ENCODE results near the gene ZNF766.
"Not testable (repeated sequence)": the region's sequence is repeated elsewhere in the genome, so short reads cannot be mapped to it uniquely, and the experiment has no call there.

The ZNF766 gene

GRCh38 chr19:52231154-52231910, 38.1 kb upstream of the ZNF766 start:
- H3K4me1 ChIP-seq (ENCODE audit: control insufficient read depth, insufficient read depth, low read length, poor library complexity, severe bottlenecking): peaks cover 11% of the 10 kb centered on the region
- H3K36me3 ChIP-seq (ENCODE audit: control insufficient read depth, insufficient read depth, low read length): peaks cover 43% of the 10 kb centered on the region
- peak overlapping the region; percentile 73 for H3K27ac ChIP-seq (ENCODE audit: low read depth, low read length, severe bottlenecking)
- WGBS, 2 experiments (ENCODE audit: insufficient coverage in 2 of 2): 72 to 75% methylated on average over 2 to 3 of the region's 3 CpGs
- H3K9me3 ChIP-seq (ENCODE audit: control insufficient read depth, low read length): no peaks in the 10 kb centered on the region
- no peak overlapping the region for H3K4me3 ChIP-seq (ENCODE audit: extremely low read depth, insufficient read depth, low read length, poor library complexity, severe bottlenecking)

GRCh38 chr19:52234406-52234805, 35.0 kb upstream of the ZNF766 start:
- Histone ChIP-seq H3K36me3 (ENCODE audit: control insufficient read depth, insufficient read depth, low read length) (peaks cover 13% of the 10 kb centered on the region), H3K27ac (ENCODE audit: low read depth, low read length, severe bottlenecking) (no peak overlapping the region), H3K9me3 (ENCODE audit: control insufficient read depth, low read length) (no peaks in the 10 kb centered on the region), H3K4me1 (ENCODE audit: control insufficient read depth, insufficient read depth, low read length, poor library complexity, severe bottlenecking) (peaks cover 11% of the 10 kb centered on the region), H3K4me3 (ENCODE audit: extremely low read depth, insufficient read depth, low read length, poor library complexity, severe bottlenecking) (no peak overlapping the region)
- WGBS, 2 experiments (ENCODE audit: insufficient coverage in 2 of 2): 100% methylated on average over 1 of the region's 2 CpGs; no CpG with 5 or more reads in 1 of the 2 experiments

- Histone ChIP-seq H3K4me1 (ENCODE audit: control insufficient read depth, insufficient read depth, low read length, poor library complexity, severe bottlenecking) (no peaks in the 10 kb centered on the region), H3K4me3 (ENCODE audit: extremely low read depth, insufficient read depth, low read length, poor library complexity, severe bottlenecking) (no peak overlapping the region), H3K9me3 (ENCODE audit: control insufficient read depth, low read length) (no peaks in the 10 kb centered on the region), H3K27ac (ENCODE audit: low read depth, low read length, severe bottlenecking) (no peak overlapping the region), H3K36me3 (ENCODE audit: control insufficient read depth, insufficient read depth, low read length) (no peaks in the 10 kb centered on the region)
- WGBS, 2 experiments (ENCODE audit: insufficient coverage in 2 of 2): no CpG with 5 or more reads among the region's 2 CpGs
Measured at GRCh38 chr19:52237197-52237596, 32.2 kb upstream of the ZNF766 start.

GRCh38 chr19:52237771-52238400, 31.5 kb upstream of the ZNF766 start:
- Histone ChIP-seq H3K4me3 (ENCODE audit: extremely low read depth, insufficient read depth, low read length, poor library complexity, severe bottlenecking) (no peak overlapping the region), H3K36me3 (ENCODE audit: control insufficient read depth, insufficient read depth, low read length) (no peaks in the 10 kb centered on the region), H3K9me3 (ENCODE audit: control insufficient read depth, low read length) (no peaks in the 10 kb centered on the region), H3K27ac (ENCODE audit: low read depth, low read length, severe bottlenecking) (no peak overlapping the region), H3K4me1 (ENCODE audit: control insufficient read depth, insufficient read depth, low read length, poor library complexity, severe bottlenecking) (no peaks in the 10 kb centered on the region)
- 13 to 17% methylated on average over 4 to 8 of the region's 8 CpGs for WGBS, 2 experiments (ENCODE audit: insufficient coverage in 2 of 2)

GRCh38 chr19:52244021-52244420, 25.4 kb upstream of the ZNF766 start:
- no peaks in the 10 kb centered on the region for H3K9me3 ChIP-seq (ENCODE audit: control insufficient read depth, low read length)
- no peaks in the 10 kb centered on the region for H3K4me1 ChIP-seq (ENCODE audit: control insufficient read depth, insufficient read depth, low read length, poor library complexity, severe bottlenecking)
- no peak overlapping the region for H3K4me3 ChIP-seq (ENCODE audit: extremely low read depth, insufficient read depth, low read length, poor library complexity, severe bottlenecking)
- no peak overlapping the region for H3K27ac ChIP-seq (ENCODE audit: low read depth, low read length, severe bottlenecking)
- WGBS, 2 experiments (ENCODE audit: insufficient coverage in 2 of 2): 80 to 84% methylated on average over 12 of the region's 12 CpGs
- no peaks in the 10 kb centered on the region for H3K36me3 ChIP-seq (ENCODE audit: control insufficient read depth, insufficient read depth, low read length)

GRCh38 chr19:52248241-52248640, 21.1 kb upstream of the ZNF766 start:
- Histone ChIP-seq H3K27ac (ENCODE audit: low read depth, low read length, severe bottlenecking) (no peak overlapping the region), H3K4me3 (ENCODE audit: extremely low read depth, insufficient read depth, low read length, poor library complexity, severe bottlenecking) (no peak overlapping the region), H3K36me3 (ENCODE audit: control insufficient read depth, insufficient read depth, low read length) (no peaks in the 10 kb centered on the region), H3K9me3 (ENCODE audit: control insufficient read depth, low read length) (peaks cover 3% of the 10 kb centered on the region), H3K4me1 (ENCODE audit: control insufficient read depth, insufficient read depth, low read length, poor library complexity, severe bottlenecking) (no peaks in the 10 kb centered on the region)
- 23 to 58% methylated on average over 4 of the region's 6 CpGs for WGBS, 2 experiments (ENCODE audit: insufficient coverage in 2 of 2)

GRCh38 chr19:52258426-52258825, 11.0 kb upstream of the ZNF766 start:
- H3K36me3 ChIP-seq (ENCODE audit: control insufficient read depth, insufficient read depth, low read length): no peaks in the 10 kb centered on the region
- 96% methylated on average over 4 of the region's 5 CpGs for WGBS, 2 experiments (ENCODE audit: insufficient coverage in 2 of 2)
- no peak overlapping the region for H3K27ac ChIP-seq (ENCODE audit: low read depth, low read length, severe bottlenecking)
- H3K4me3 ChIP-seq (ENCODE audit: extremely low read depth, insufficient read depth, low read length, poor library complexity, severe bottlenecking): no peak overlapping the region
- H3K4me1 ChIP-seq (ENCODE audit: control insufficient read depth, insufficient read depth, low read length, poor library complexity, severe bottlenecking): no peaks in the 10 kb centered on the region
- peaks cover 4% of the 10 kb centered on the region for H3K9me3 ChIP-seq (ENCODE audit: control insufficient read depth, low read length)

- H3K4me3 ChIP-seq (ENCODE audit: extremely low read depth, insufficient read depth, low read length, poor library complexity, severe bottlenecking); H3K4me1 ChIP-seq (ENCODE audit: control insufficient read depth, insufficient read depth, low read length, poor library complexity, severe bottlenecking); H3K9me3 ChIP-seq (ENCODE audit: control insufficient read depth, low read length); H3K27ac ChIP-seq (ENCODE audit: low read depth, low read length, severe bottlenecking); H3K36me3 ChIP-seq (ENCODE audit: control insufficient read depth, insufficient read depth, low read length): not testable (repeated sequence)
- no CpG with 5 or more reads among the region's 6 CpGs for WGBS, 2 experiments (ENCODE audit: insufficient coverage in 2 of 2)
Measured at GRCh38 chr19:52265556-52265955, 3.8 kb upstream of the ZNF766 start.

- Histone ChIP-seq H3K27ac (ENCODE audit: low read depth, low read length, severe bottlenecking) (peak overlapping the region; percentile 99), H3K4me3 (ENCODE audit: extremely low read depth, insufficient read depth, low read length, poor library complexity, severe bottlenecking) (peak overlapping the region; percentile 94), H3K36me3 (ENCODE audit: control insufficient read depth, insufficient read depth, low read length) (peaks cover 45% of the 10 kb centered on the region), H3K4me1 (ENCODE audit: control insufficient read depth, insufficient read depth, low read length, poor library complexity, severe bottlenecking) (no peaks in the 10 kb centered on the region), H3K9me3 (ENCODE audit: control insufficient read depth, low read length) (peaks cover 4% of the 10 kb centered on the region)
- WGBS, 2 experiments (ENCODE audit: insufficient coverage in 2 of 2): 15 to 23% methylated on average over 11 of the region's 11 CpGs
Measured at GRCh38 chr19:52270266-52270885, 989 bp downstream of the ZNF766 start.

GRCh38 chr19:52273301-52273700, 3.9 kb downstream of the ZNF766 start:
- H3K27ac ChIP-seq (ENCODE audit: low read depth, low read length, severe bottlenecking): no peak overlapping the region
- H3K4me1 ChIP-seq (ENCODE audit: control insufficient read depth, insufficient read depth, low read length, poor library complexity, severe bottlenecking): no peaks in the 10 kb centered on the region
- H3K4me3 ChIP-seq (ENCODE audit: extremely low read depth, insufficient read depth, low read length, poor library complexity, severe bottlenecking): no peak overlapping the region
- peaks cover 4% of the 10 kb centered on the region for H3K9me3 ChIP-seq (ENCODE audit: control insufficient read depth, low read length)
- H3K36me3 ChIP-seq (ENCODE audit: control insufficient read depth, insufficient read depth, low read length): peaks cover 61% of the 10 kb centered on the region
- whole genome bisulfite sequencing, 2 experiments (ENCODE audit: insufficient coverage in 2 of 2): 95 to 100% methylated on average over 2 of the region's 2 CpGs

- no peaks in the 10 kb centered on the region for H3K4me1 ChIP-seq (ENCODE audit: control insufficient read depth, insufficient read depth, low read length, poor library complexity, severe bottlenecking)
- peaks cover 69% of the 10 kb centered on the region for H3K36me3 ChIP-seq (ENCODE audit: control insufficient read depth, insufficient read depth, low read length)
- H3K27ac ChIP-seq (ENCODE audit: low read depth, low read length, severe bottlenecking): no peak overlapping the region
- H3K4me3 ChIP-seq (ENCODE audit: extremely low read depth, insufficient read depth, low read length, poor library complexity, severe bottlenecking): no peak overlapping the region
- peaks cover 4% of the 10 kb centered on the region for H3K9me3 ChIP-seq (ENCODE audit: control insufficient read depth, low read length)
- WGBS, 2 experiments (ENCODE audit: insufficient coverage in 2 of 2): 79 to 89% methylated on average over 4 to 5 of the region's 5 CpGs
Measured at GRCh38 chr19:52274191-52274590, 4.8 kb downstream of the ZNF766 start.
